Liver (tissue), 9 donors: ENCODE data around the gene XXYLT1. TPM values are rescaled to one million over a fixed set of nuclear protein-coding genes. Genes with fewer than 3 reads are reported as not detected.

ENCODE experiments used
- DNase-seq: peaks from one replicate; pipeline ENCODE4 v3.0.0-alpha.2; 2017; ENCODE audit warnings: low spot score
- H3K27ac ChIP-seq, 2 donors: one replicate each; pipeline ENCODE4 v1.7.0; 2013; ENCODE audit warnings: inconsistent platforms in 2 of 2, low read length in 2 of 2, control low read depth in 1 of 2, low read depth in 1 of 2, mild to moderate bottlenecking in 1 of 2
- H3K27me3 ChIP-seq, 4 donors: one replicate each; pipeline versions ENCODE4 v1.6.1 to v1.7.0; 2013; ENCODE audit warnings: low read length in 3 of 4, inconsistent platforms in 1 of 4, mild to moderate bottlenecking in 1 of 4, moderate library complexity in 1 of 4; ENCODE audit not compliant: control insufficient read depth in 4 of 4, insufficient read depth in 4 of 4
- H3K36me3 ChIP-seq, 4 donors: one replicate each; pipeline versions ENCODE4 v1.6.1 to v1.7.0; 2013; ENCODE audit warnings: low read length in 3 of 4, mild to moderate bottlenecking in 3 of 4, low read depth in 1 of 4, moderate library complexity in 1 of 4; ENCODE audit not compliant: control insufficient read depth in 4 of 4, insufficient read depth in 3 of 4
- H3K4me1 ChIP-seq, 4 donors: one replicate each; pipeline versions ENCODE4 v1.6.1 to v1.7.0; 2013; ENCODE audit warnings: low read length in 3 of 4, mild to moderate bottlenecking in 3 of 4, moderate library complexity in 1 of 4; ENCODE audit not compliant: control insufficient read depth in 4 of 4, insufficient read depth in 4 of 4
- H3K4me3 ChIP-seq, 3 donors: one replicate each; pipeline versions ENCODE4 v1.6.1 to v1.7.0; 2013; ENCODE audit warnings: low read length in 3 of 3, control low read depth in 1 of 3, low read depth in 1 of 3, mild to moderate bottlenecking in 1 of 3
- H3K9ac ChIP-seq, 2 donors: one replicate each; pipeline ENCODE4 v1.7.0; 2013; ENCODE audit warnings: low read length in 2 of 2, mild to moderate bottlenecking in 2 of 2, moderate library complexity in 2 of 2, control low read depth in 1 of 2, low read depth in 1 of 2
- H3K9me3 ChIP-seq, 4 donors: one replicate each; pipeline versions ENCODE4 v1.6.1 to v1.7.0; 2013; ENCODE audit warnings: low read length in 3 of 4; ENCODE audit not compliant: control insufficient read depth in 4 of 4
- ATF3 ChIP-seq: IDR thresholded peaks from 2 replicates; pipeline ENCODE4 v1.6.1; 2016; ENCODE audit warnings: antibody characterized with exemption
- CTCF ChIP-seq: fragments of 150-350 bp; IDR thresholded peaks from 2 replicates; pipeline ENCODE4 v1.5.1; 2017; ENCODE audit warnings: improper control_type of control experiment, low read depth, low read length; ENCODE audit not compliant: missing input control
- EGR1 ChIP-seq, 2 donors: IDR thresholded peaks; 2 replicates each; pipeline ENCODE4 v1.6.1; 2016 to 2018; ENCODE audit warnings: antibody characterized with exemption in 2 of 2, low read depth in 2 of 2
- FOXA1 ChIP-seq: IDR thresholded peaks from 2 replicates; pipeline ENCODE4 v1.6.1; 2016; ENCODE audit warnings: antibody characterized with exemption
- FOXA2 ChIP-seq: IDR thresholded peaks from 2 replicates; pipeline ENCODE4 v1.6.1; 2016; ENCODE audit warnings: antibody characterized with exemption
- GABPA ChIP-seq, 2 donors: IDR thresholded peaks in 1 of 2; conservative IDR thresholded peaks in 1 of 2; 2 replicates each; pipeline ENCODE4 v1.6.1; 2016; ENCODE audit warnings: antibody characterized with exemption in 2 of 2, mild to moderate bottlenecking in 1 of 2, moderate library complexity in 1 of 2
- HNF4A ChIP-seq, 2 donors: conservative IDR thresholded peaks; 2 replicates each; pipeline ENCODE4 v1.6.1; 2016; ENCODE audit warnings: antibody characterized with exemption in 2 of 2, mild to moderate bottlenecking in 2 of 2
- HNF4G ChIP-seq: IDR thresholded peaks from 2 replicates; pipeline ENCODE4 v1.6.1; 2016; ENCODE audit warnings: antibody characterized with exemption
- JUND ChIP-seq, 2 donors: IDR thresholded peaks; 2 replicates each; pipeline ENCODE4 v1.6.1; 2016; ENCODE audit warnings: antibody characterized with exemption in 2 of 2
- MAX ChIP-seq: IDR thresholded peaks from 2 replicates; pipeline ENCODE4 v1.6.1; 2016; ENCODE audit warnings: antibody characterized with exemption
- NR2F2 ChIP-seq: IDR thresholded peaks from 2 replicates; pipeline ENCODE4 v1.6.1; 2016; ENCODE audit warnings: antibody characterized with exemption
- RAD21 ChIP-seq, 2 donors: IDR thresholded peaks; 2 replicates each; pipeline ENCODE4 v1.6.1; 2016; ENCODE audit warnings: antibody characterized with exemption in 2 of 2, mild to moderate bottlenecking in 2 of 2
- REST ChIP-seq: IDR thresholded peaks from 2 replicates; pipeline ENCODE4 v1.6.1; 2016; ENCODE audit warnings: antibody characterized with exemption, mild to moderate bottlenecking
- RXRA ChIP-seq, 2 donors: IDR thresholded peaks; 2 replicates each; pipeline ENCODE4 v1.6.1; 2017 to 2018; ENCODE audit warnings: antibody characterized with exemption in 2 of 2, mild to moderate bottlenecking in 1 of 2
- SP1 ChIP-seq: IDR thresholded peaks from 2 replicates; pipeline ENCODE4 v1.6.1; 2018; ENCODE audit warnings: antibody characterized with exemption, mild to moderate bottlenecking
- TAF1 ChIP-seq: conservative IDR thresholded peaks from 2 replicates; pipeline ENCODE4 v1.6.1; 2016; ENCODE audit warnings: antibody characterized with exemption, mild to moderate bottlenecking
- YY1 ChIP-seq: IDR thresholded peaks from 2 replicates; pipeline ENCODE4 v1.6.1; 2016; ENCODE audit warnings: antibody characterized with exemption, mild to moderate bottlenecking
- ZBTB33 ChIP-seq: IDR thresholded peaks from 2 replicates; pipeline ENCODE4 v1.6.1; 2016; ENCODE audit warnings: antibody characterized with exemption
- WGBS: extraction: QIAGEN DNeasy Blood & Tissue Kit; methylation state at CpG from one replicate; pipeline ENCODE4 v1.1.7; 2013; 5-methylcytosine and 5-hydroxymethylcytosine counted together
- polyA plus RNA-seq, 2 donors: library from polyadenylated mRNA; stranded (reverse) in 1 of 2; unstranded in 1 of 2; fragments of 200-250 nt in 1 of 2; fragments of >200 nt in 1 of 2; fragmentation: Nextera tagmentation in 1 of 2; extraction: Ambion mirVana in 1 of 2; gene quantifications; one replicate each; pipeline versions ENCODE4 v1.2.1 to v1.2.3, GENCODE V29; 2013 to 2015
- total RNA-seq, 2 donors: library from RNA; depleted of rRNA; stranded (reverse); fragments of >200 nt; gene quantifications; one replicate each; pipeline ENCODE4 v1.2.3, GENCODE V29; 2014
- donor health status: healthy.
- donor health status: healthy.
- donor health status: healthy.
- donor health status: healthy.
- donor health status: healthy.

The XXYLT1 gene
- total and polyA plus RNA-seq, 4 donors: 0.93 to 7.6 (median 2.8) TPM

- TF ChIP-seq CTCF: no peak
- TF ChIP-seq HNF4A (conservative IDR thresholded peaks at IDR 0.05): no peak
- TF ChIP-seq RXRA (IDR thresholded peaks at IDR 0.05): no peak
- no peak for TF ChIP-seq MAX
- TF ChIP-seq HNF4G: no peak
- TF ChIP-seq EGR1 (IDR thresholded peaks at IDR 0.05; ENCODE audit: low read depth in 2 of 2): no peak
- TF ChIP-seq ATF3: no peak
Measured at GRCh38 chr3:195112361-195112791, 158.6 kb downstream of the XXYLT1 start (continued).

- WGBS: 94% methylated on average over 9 of the region's 9 CpGs
- H3K27me3 ChIP-seq: no peaks in the 10 kb centered on the region
- TF ChIP-seq ZBTB33 (no peak), FOXA2 (no peak), REST (no peak), MAX (no peak), RAD21 (IDR thresholded peaks at IDR 0.05) (no peak), JUND (IDR thresholded peaks at IDR 0.05) (no peak), CTCF (no peak), EGR1 (IDR thresholded peaks at IDR 0.05; ENCODE audit: low read depth in 2 of 2) (no peak), HNF4G (no peak), TAF1 (no peak), FOXA1 (no peak), HNF4A (conservative IDR thresholded peaks at IDR 0.05) (no peak), NR2F2 (no peak), GABPA (IDR thresholded peaks at IDR 0.05 in 1 of 2, conservative IDR thresholded peaks at IDR 0.05 in 1 of 2) (no peak), YY1 (no peak), SP1 (no peak), RXRA (IDR thresholded peaks at IDR 0.05) (no peak), ATF3 (no peak)
Measured at GRCh38 chr3:195111766-195112165, 159.2 kb downstream of the XXYLT1 start.

More at GRCh38 chr3:195111766-195112165, 159.2 kb downstream of the XXYLT1 start:
- Histone ChIP-seq H3K9me3 (no peaks in the 10 kb centered on the region), H3K27ac (no peak overlapping the region), H3K4me1 (no peaks in the 10 kb centered on the region), H3K4me3 (no peak overlapping the region), H3K36me3 (no peaks in the 10 kb centered on the region), H3K9ac (no peak overlapping the region)
- no peak for DNase-seq
